Measurements from ENCODE around the gene NAA40. TPM values are rescaled to one million over a fixed set of nuclear protein-coding genes. Genes with fewer than 3 reads are reported as not detected.

NAA40 gene
- total RNA-seq, 1 donor from 2014 or later, result 24.0 TPM

DNA sequence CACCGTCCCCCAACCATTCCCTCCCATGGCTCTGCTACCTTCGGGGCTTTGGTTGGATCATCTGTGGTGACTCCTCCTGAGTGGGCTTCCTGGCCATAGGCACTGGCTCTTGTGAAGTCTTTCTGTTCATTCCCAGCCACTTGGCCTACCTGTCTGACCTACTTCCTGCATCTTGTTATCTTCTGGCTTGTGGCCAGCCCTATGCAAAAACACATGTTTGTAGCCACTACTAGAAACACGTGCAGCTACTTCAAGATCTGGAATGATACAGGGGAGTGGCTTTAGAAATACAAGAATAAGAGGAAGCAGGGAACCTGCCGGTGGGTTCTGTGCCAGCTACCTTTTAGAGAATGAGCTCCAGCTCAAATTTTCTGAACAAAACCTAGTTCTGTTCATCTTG is 42.7 kb upstream of the NAA40 start:
- Mint-ChIP-seq H3K36me3 (ENCODE audit: unreplicated experiment) (peaks cover 28% of the 10 kb centered on the region), H3K9me3 (ENCODE audit: unreplicated experiment) (peaks cover 3% of the 10 kb centered on the region), H3K4me1 (ENCODE audit: unreplicated experiment) (no peaks in the 10 kb centered on the region), H3K27me3 (ENCODE audit: unreplicated experiment) (no peaks in the 10 kb centered on the region), H3K27ac (ENCODE audit: unreplicated experiment) (no peak overlapping the region), H3K4me3 (ENCODE audit: unreplicated experiment) (no peak overlapping the region)
- TF ChIP-seq, protein P1, sequence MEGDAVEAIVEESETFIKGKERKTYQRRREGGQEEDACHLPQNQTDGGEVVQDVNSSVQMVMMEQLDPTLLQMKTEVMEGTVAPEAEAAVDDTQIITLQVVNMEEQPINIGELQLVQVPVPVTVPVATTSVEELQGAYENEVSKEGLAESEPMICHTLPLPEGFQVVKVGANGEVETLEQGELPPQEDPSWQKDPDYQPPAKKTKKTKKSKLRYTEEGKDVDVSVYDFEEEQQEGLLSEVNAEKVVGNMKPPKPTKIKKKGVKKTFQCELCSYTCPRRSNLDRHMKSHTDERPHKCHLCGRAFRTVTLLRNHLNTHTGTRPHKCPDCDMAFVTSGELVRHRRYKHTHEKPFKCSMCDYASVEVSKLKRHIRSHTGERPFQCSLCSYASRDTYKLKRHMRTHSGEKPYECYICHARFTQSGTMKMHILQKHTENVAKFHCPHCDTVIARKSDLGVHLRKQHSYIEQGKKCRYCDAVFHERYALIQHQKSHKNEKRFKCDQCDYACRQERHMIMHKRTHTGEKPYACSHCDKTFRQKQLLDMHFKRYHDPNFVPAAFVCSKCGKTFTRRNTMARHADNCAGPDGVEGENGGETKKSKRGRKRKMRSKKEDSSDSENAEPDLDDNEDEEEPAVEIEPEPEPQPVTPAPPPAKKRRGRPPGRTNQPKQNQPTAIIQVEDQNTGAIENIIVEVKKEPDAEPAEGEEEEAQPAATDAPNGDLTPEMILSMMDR (IDR thresholded peaks at IDR 0.05), result no peak
- no peak for DNase-seq (ENCODE audit: extremely low spot score, unreplicated experiment)

DNA sequence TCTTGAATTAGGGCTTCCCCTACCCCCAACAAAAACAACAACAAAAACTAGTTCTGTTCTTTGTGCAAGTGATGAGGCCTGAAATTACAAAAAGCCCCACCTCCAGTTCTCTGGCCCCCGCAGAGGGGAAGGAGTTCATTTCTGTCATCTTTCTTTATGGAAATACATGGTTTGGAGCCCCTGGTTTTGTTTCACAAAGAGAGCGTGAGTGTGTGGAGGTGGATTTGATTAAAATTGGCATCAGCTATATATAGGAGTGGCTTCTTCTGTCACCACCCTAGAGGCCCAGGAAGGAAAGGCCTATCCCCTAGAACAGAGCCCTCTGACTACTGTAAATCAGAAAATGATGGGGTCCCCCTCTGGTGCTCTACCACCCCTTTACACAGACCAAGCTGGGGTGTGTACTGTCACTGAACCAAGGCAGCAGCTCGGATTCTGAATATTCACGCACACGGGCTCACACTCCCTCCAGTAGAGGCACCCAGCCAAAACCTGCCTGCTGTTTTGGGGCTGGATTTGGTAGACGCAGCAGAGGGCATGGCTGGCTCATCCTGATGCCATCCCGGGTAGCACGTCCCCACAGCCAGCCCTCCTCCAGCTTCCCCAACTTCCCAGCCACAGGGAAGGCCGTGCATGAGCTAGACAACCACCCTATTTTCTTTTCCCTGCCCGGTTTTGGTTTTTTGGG is 41.2 kb upstream of the NAA40 start:
- peaks cover 31% of the 10 kb centered on the region for H3K36me3 Mint-ChIP-seq (ENCODE audit: unreplicated experiment)
- H3K27ac Mint-ChIP-seq (ENCODE audit: unreplicated experiment), result no peak overlapping the region

DNA sequence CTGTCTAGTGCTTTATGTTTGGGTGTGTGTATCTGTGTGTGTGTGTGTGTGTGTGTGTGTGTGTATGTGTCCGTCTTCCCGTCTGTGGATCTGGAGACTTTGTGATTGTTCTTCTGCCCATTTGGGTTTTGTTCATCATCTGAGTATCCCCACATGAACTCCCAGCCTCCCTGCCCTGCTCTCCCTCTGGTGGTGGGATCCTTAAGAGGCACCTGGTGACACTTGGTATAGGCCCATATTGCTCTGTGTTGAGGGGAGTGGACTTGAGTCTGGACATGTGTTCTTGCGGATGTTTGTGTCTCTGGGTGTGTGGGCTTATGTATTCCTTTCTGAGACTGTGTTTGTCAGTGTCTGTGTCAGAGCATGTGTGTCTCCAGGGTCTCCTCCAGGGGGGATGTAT is 37.1 kb upstream of the NAA40 start:
- TF ChIP-seq, protein P1 (IDR thresholded peaks at IDR 0.05), result no peak
- H3K4me1 Mint-ChIP-seq (ENCODE audit: unreplicated experiment), result no peaks in the 10 kb centered on the region
- no peaks in the 10 kb centered on the region for H3K9me3 Mint-ChIP-seq (ENCODE audit: unreplicated experiment)
- H3K36me3 Mint-ChIP-seq (ENCODE audit: unreplicated experiment), result peaks cover 50% of the 10 kb centered on the region
- DNase-seq (ENCODE audit: extremely low spot score, unreplicated experiment), result no peak
- H3K4me3 Mint-ChIP-seq (ENCODE audit: unreplicated experiment), result no peak overlapping the region
- H3K27ac Mint-ChIP-seq (ENCODE audit: unreplicated experiment), result no peak overlapping the region
- H3K27me3 Mint-ChIP-seq (ENCODE audit: unreplicated experiment), result no peaks in the 10 kb centered on the region

More for the DNA sequence above, 41.2 kb upstream of the NAA40 start:
- no peak for DNase-seq (ENCODE audit: extremely low spot score, unreplicated experiment)
- H3K4me1 Mint-ChIP-seq (ENCODE audit: unreplicated experiment), result no peaks in the 10 kb centered on the region
- no peaks in the 10 kb centered on the region for H3K27me3 Mint-ChIP-seq (ENCODE audit: unreplicated experiment)
- TF ChIP-seq, protein P1 (IDR thresholded peaks at IDR 0.05), result no peak
- H3K4me3 Mint-ChIP-seq (ENCODE audit: unreplicated experiment), result no peak overlapping the region
- peaks cover 3% of the 10 kb centered on the region for H3K9me3 Mint-ChIP-seq (ENCODE audit: unreplicated experiment)

DNA sequence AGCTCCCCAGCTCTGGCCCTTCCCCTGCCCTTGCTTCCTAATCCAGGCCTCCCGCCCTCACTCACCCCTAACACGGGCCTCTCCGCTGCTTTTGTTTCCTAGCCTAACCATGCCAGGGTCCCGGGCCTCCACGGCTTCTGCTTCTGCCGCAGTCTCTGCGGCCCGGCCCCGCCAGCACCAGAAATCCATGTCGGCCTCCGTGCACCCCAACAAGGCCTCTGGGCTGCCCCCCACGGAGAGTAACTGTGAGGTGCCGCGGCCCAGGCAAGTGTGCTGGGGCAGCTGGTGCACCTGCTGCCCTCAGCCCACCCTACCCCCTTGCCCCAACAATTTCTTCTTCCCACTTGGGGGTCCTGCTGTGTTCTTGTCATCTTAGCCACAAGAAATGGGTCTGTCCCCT is 34.9 kb upstream of the NAA40 start:
- peaks cover 42% of the 10 kb centered on the region for H3K36me3 Mint-ChIP-seq (ENCODE audit: unreplicated experiment)
- H3K4me3 Mint-ChIP-seq (ENCODE audit: unreplicated experiment), result no peak overlapping the region
- no peaks in the 10 kb centered on the region for H3K27me3 Mint-ChIP-seq (ENCODE audit: unreplicated experiment)
- no peaks in the 10 kb centered on the region for H3K9me3 Mint-ChIP-seq (ENCODE audit: unreplicated experiment)
- no peaks in the 10 kb centered on the region for H3K4me1 Mint-ChIP-seq (ENCODE audit: unreplicated experiment)
- no peak for DNase-seq (ENCODE audit: extremely low spot score, unreplicated experiment)
- no peak overlapping the region for H3K27ac Mint-ChIP-seq (ENCODE audit: unreplicated experiment)
- TF ChIP-seq, protein P1 (IDR thresholded peaks at IDR 0.05), result no peak

DNA sequence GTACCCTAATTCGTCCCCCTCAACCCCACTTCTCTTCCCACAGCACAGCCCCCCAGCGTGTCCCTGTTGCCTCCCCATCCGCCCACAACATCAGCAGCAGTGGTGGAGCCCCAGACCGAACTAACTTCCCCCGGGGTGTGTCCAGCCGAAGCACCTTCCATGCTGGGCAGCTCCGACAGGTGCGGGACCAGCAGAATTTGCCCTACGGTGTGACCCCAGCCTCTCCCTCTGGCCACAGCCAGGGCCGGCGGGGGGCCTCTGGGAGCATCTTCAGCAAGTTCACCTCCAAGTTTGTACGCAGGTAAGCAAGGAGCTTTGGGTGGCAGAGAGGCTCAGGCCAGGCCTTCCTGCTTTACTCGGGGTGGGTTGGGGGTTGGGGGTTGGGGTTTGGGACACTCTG is 34.1 kb upstream of the NAA40 start:
- Mint-ChIP-seq H3K4me1 (ENCODE audit: unreplicated experiment) (peaks cover 2% of the 10 kb centered on the region), H3K9me3 (ENCODE audit: unreplicated experiment) (no peaks in the 10 kb centered on the region), H3K4me3 (ENCODE audit: unreplicated experiment) (no peak overlapping the region), H3K36me3 (ENCODE audit: unreplicated experiment) (peaks cover 37% of the 10 kb centered on the region), H3K27me3 (ENCODE audit: unreplicated experiment) (no peaks in the 10 kb centered on the region), H3K27ac (ENCODE audit: unreplicated experiment) (no peak overlapping the region)
- TF ChIP-seq, protein P1 (IDR thresholded peaks at IDR 0.05), result no peak
- DNase-seq (ENCODE audit: extremely low spot score, unreplicated experiment), result no peak

Measured in osteocyte (in vitro differentiated cells).